HEK293 (cell line): ENCODE results near the gene ACTRT1.

ENCODE experiments used
- CTCF ChIA-PET: fragments of 350-600 bp; formaldehyde crosslinking; extraction: SDS; loops from one replicate; lab custom pipeline; 2021; ENCODE audit warnings: antibody characterized with exemption; lab: Yijun Ruan, JAX
- POLR2A ChIA-PET: fragments of 300-600 bp; formaldehyde crosslinking; extraction: SDS; loops from one replicate; lab custom pipeline; 2020; ENCODE audit warnings: antibody characterized with exemption, inconsistent platforms; lab: Yijun Ruan, JAX
- H3K27ac ChIP-seq: fragments of 200-500 bp; sonication (Bioruptor generic); 2 replicates; pipeline ENCODE4 v1.5.1; 2014; ENCODE audit warnings: low read depth, low read length, control low read depth, inconsistent platforms; ENCODE audit errors: extremely low read depth
- H3K36me3 ChIP-seq, 2 experiments: fragments of 200-500 bp in 1 of 2; sonication (Bioruptor generic) in 1 of 2; 1 replicate in 1 of 2; 2 replicates in 1 of 2; pipeline ENCODE4 v1.5.1; 2014 to 2017; ENCODE audit warnings: inconsistent platforms in 2 of 2, low read length in 2 of 2; ENCODE audit not compliant: control insufficient read depth in 2 of 2, insufficient read depth in 1 of 2
- H3K4me1 ChIP-seq: fragments of 200-500 bp; sonication (Bioruptor generic); 2 replicates; pipeline ENCODE4 v1.5.1; 2014; ENCODE audit warnings: mild to moderate bottlenecking, low read length, inconsistent platforms; ENCODE audit not compliant: control insufficient read depth, insufficient read depth
- H3K4me3 ChIP-seq: 2 replicates; pipeline ENCODE4 v1.5.1; 2011; ENCODE audit warnings: low read depth, mild to moderate bottlenecking, control low read depth, low read length, moderate library complexity
- H3K9me3 ChIP-seq: fragments of 200-500 bp; sonication (Bioruptor generic); 2 replicates; pipeline ENCODE4 v1.5.1; 2014; ENCODE audit warnings: low read depth, low read length, inconsistent platforms; ENCODE audit not compliant: control insufficient read depth, insufficient read depth
- GLI4 ChIP-seq: fragments of 450-650 bp; formaldehyde crosslinking; IDR thresholded peaks from 2 replicates; pipeline ENCODE4 v1.5.1; 2016; ENCODE audit warnings: missing biosample characterization, missing genetic modification characterization
- GLIS1 ChIP-seq: fragments of 450-650 bp; formaldehyde crosslinking; IDR thresholded peaks from 2 replicates; pipeline ENCODE4 v1.5.1; 2016; ENCODE audit warnings: missing biosample characterization, missing genetic modification characterization
- KLF16 ChIP-seq: fragments of 450-650 bp; formaldehyde crosslinking; IDR thresholded peaks from 2 replicates; pipeline ENCODE4 v1.5.1; 2017; ENCODE audit warnings: missing biosample characterization, missing genetic modification characterization
- KLF7 ChIP-seq: fragments of 450-650 bp; formaldehyde crosslinking; IDR thresholded peaks from 2 replicates; pipeline ENCODE4 v1.5.1; 2016; ENCODE audit warnings: missing biosample characterization, missing genetic modification characterization, borderline replicate concordance
- KLF8 ChIP-seq: fragments of 450-650 bp; formaldehyde crosslinking; IDR thresholded peaks from 2 replicates; pipeline ENCODE4 v1.5.1; 2016; ENCODE audit warnings: missing biosample characterization, missing genetic modification characterization
- MEIS1 ChIP-seq: sonication (generic); formaldehyde crosslinking; IDR thresholded peaks from 2 replicates; pipeline ENCODE4 v1.8.1; 2022; ENCODE audit warnings: missing genetic modification reagents, mild to moderate bottlenecking, borderline replicate concordance
- RBAK ChIP-seq: fragments of 450-650 bp; formaldehyde crosslinking; IDR thresholded peaks from 2 replicates; pipeline ENCODE4 v1.5.1; 2016; ENCODE audit warnings: missing biosample characterization, missing genetic modification characterization
- WT1 ChIP-seq: fragments of 450-650 bp; formaldehyde crosslinking; IDR thresholded peaks from 2 replicates; pipeline ENCODE4 v1.5.1; 2016; ENCODE audit warnings: missing biosample characterization, missing genetic modification characterization
- ZBTB44 ChIP-seq: fragments of 450-650 bp; IDR thresholded peaks from 2 replicates; pipeline ENCODE4 v1.5.1; 2018; ENCODE audit warnings: missing biosample characterization, mild to moderate bottlenecking, missing genetic modification characterization
- ZFP37 ChIP-seq: fragments of 450-650 bp; formaldehyde crosslinking; IDR thresholded peaks from 2 replicates; pipeline ENCODE4 v1.5.1; 2016; ENCODE audit warnings: missing biosample characterization, missing genetic modification characterization
- ZFP41 ChIP-seq: fragments of 450-650 bp; formaldehyde crosslinking; IDR thresholded peaks from 2 replicates; pipeline ENCODE4 v1.5.1; 2016; ENCODE audit warnings: missing biosample characterization, missing genetic modification characterization, borderline replicate concordance
- ZNF112 ChIP-seq: fragments of 450-650 bp; formaldehyde crosslinking; IDR thresholded peaks from 2 replicates; pipeline ENCODE4 v1.5.0; 2017; ENCODE audit warnings: missing biosample characterization, missing genetic modification characterization
- ZNF132 ChIP-seq: fragments of 450-650 bp; formaldehyde crosslinking; IDR thresholded peaks from 2 replicates; pipeline ENCODE4 v1.5.1; 2017; ENCODE audit warnings: missing biosample characterization, missing genetic modification characterization, borderline replicate concordance
- ZNF140 ChIP-seq: fragments of 450-650 bp; formaldehyde crosslinking; IDR thresholded peaks from 2 replicates; pipeline ENCODE4 v1.5.1; 2016; ENCODE audit warnings: missing biosample characterization, missing genetic modification characterization
- ZNF19 ChIP-seq: fragments of 450-650 bp; formaldehyde crosslinking; IDR thresholded peaks from 2 replicates; pipeline ENCODE4; 2016; ENCODE audit warnings: missing biosample characterization, missing genetic modification characterization, low read depth
- ZNF202 ChIP-seq: fragments of 450-650 bp; formaldehyde crosslinking; IDR thresholded peaks from 2 replicates; pipeline ENCODE4 v1.5.1; 2016; ENCODE audit warnings: missing biosample characterization, missing genetic modification characterization, borderline replicate concordance
- ZNF223 ChIP-seq: fragments of 450-650 bp; formaldehyde crosslinking; IDR thresholded peaks from 2 replicates; pipeline ENCODE4 v1.5.1; 2016; ENCODE audit warnings: missing biosample characterization, missing genetic modification characterization
- ZNF26 ChIP-seq: fragments of 450-650 bp; formaldehyde crosslinking; IDR thresholded peaks from 2 replicates; pipeline ENCODE4 v1.5.1; 2016; ENCODE audit warnings: missing biosample characterization, missing genetic modification characterization
- ZNF433 ChIP-seq: fragments of 450-650 bp; formaldehyde crosslinking; IDR thresholded peaks from 2 replicates; pipeline ENCODE4 v1.5.1; 2016; ENCODE audit warnings: missing biosample characterization, missing genetic modification characterization, low read depth
- ZNF510 ChIP-seq: fragments of 450-650 bp; formaldehyde crosslinking; IDR thresholded peaks from 2 replicates; pipeline ENCODE4 v1.5.1; 2018; ENCODE audit warnings: mild to moderate bottlenecking, missing genetic modification characterization, missing biosample characterization; ENCODE audit not compliant: insufficient replicate concordance
- ZNF530 ChIP-seq: fragments of 450-650 bp; formaldehyde crosslinking; IDR thresholded peaks from 2 replicates; pipeline ENCODE4 v1.5.1; 2016; ENCODE audit warnings: low read depth, missing biosample characterization, missing genetic modification characterization
- ZNF555 ChIP-seq: fragments of 450-650 bp; formaldehyde crosslinking; conservative IDR thresholded peaks from 2 replicates; pipeline ENCODE4 v1.5.1; 2017; ENCODE audit warnings: missing biosample characterization, mild to moderate bottlenecking, missing genetic modification characterization, inconsistent platforms
- ZNF558 ChIP-seq: fragments of 450-650 bp; formaldehyde crosslinking; IDR thresholded peaks from 2 replicates; pipeline ENCODE4 v1.5.1; 2016; ENCODE audit warnings: missing biosample characterization, missing genetic modification characterization
- ZNF560 ChIP-seq: fragments of 450-650 bp; formaldehyde crosslinking; IDR thresholded peaks from 2 replicates; pipeline ENCODE4 v1.5.1; 2017; ENCODE audit warnings: missing biosample characterization, missing genetic modification characterization, borderline replicate concordance
- ZNF621 ChIP-seq: fragments of 450-650 bp; formaldehyde crosslinking; IDR thresholded peaks from 2 replicates; pipeline ENCODE4 v1.5.1; 2017; ENCODE audit warnings: missing biosample characterization, missing genetic modification characterization
- ZNF837 ChIP-seq: fragments of 450-650 bp; formaldehyde crosslinking; IDR thresholded peaks from 2 replicates; pipeline ENCODE4 v1.5.1; 2016; ENCODE audit warnings: missing biosample characterization, missing genetic modification characterization
- ZSCAN30 ChIP-seq: fragments of 450-650 bp; IDR thresholded peaks from 2 replicates; pipeline ENCODE4 v1.5.1; 2018; ENCODE audit warnings: missing biosample characterization, mild to moderate bottlenecking, missing genetic modification characterization, moderate library complexity
- TF ChIP-seq, protein P1 (sequence below): fragments of 450-650 bp; formaldehyde crosslinking; IDR thresholded peaks from 2 replicates; pipeline ENCODE4 v1.5.1; 2016; ENCODE audit warnings: missing biosample characterization, missing genetic modification characterization
- TF ChIP-seq, protein P2 (sequence below): fragments of 450-650 bp; formaldehyde crosslinking; IDR thresholded peaks from 2 replicates; pipeline ENCODE4 v1.5.1; 2016; ENCODE audit warnings: missing biosample characterization, missing genetic modification characterization

The ACTRT1 gene

DNA sequence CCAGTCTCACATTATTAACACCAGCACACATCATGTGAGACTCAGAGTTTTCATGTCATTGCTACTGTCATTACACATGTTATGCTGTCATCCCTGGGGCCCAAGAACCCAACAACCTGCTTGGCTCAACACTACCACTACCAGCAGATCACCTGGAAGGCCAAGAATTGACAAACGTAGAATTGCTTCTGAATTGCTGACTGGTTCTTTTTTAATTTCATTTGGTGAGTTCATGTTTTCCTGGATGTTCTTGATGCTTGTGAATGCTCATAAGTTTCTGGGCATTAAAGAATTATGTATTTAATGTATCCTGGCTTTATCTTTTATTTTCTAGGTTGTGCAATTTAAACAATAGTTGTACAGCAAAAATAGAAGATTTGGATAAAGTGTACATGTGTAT, 40.2 kb downstream of the ACTRT1 start:
- Histone ChIP-seq H3K4me3 (no peak overlapping the region), H3K9me3 (no peaks in the 10 kb centered on the region), H3K4me1 (no peaks in the 10 kb centered on the region), H3K36me3 (no peaks in the 10 kb centered on the region)
- CTCF ChIA-PET, result no interaction called here
- POLR2A ChIA-PET, result no interaction called here
- no peak for TF ChIP-seq WT1 (tag by site-specific recombination)
- TF ChIP-seq ZNF433 (tag by site-specific recombination), result no peak
- no peak for TF ChIP-seq GLI4 (tag by site-specific recombination)
- no peak for TF ChIP-seq ZBTB44 (tag by site-specific recombination)
- no peak for TF ChIP-seq MEIS1 (CRISPR knock-in tag)
- TF ChIP-seq ZNF555 (tag by site-specific recombination), result no peak
- TF ChIP-seq ZNF510 (tag by site-specific recombination), result no peak
- TF ChIP-seq KLF8, result no peak
- no peak for TF ChIP-seq ZNF530 (tag by site-specific recombination)
- TF ChIP-seq ZNF558 (tag by site-specific recombination), result no peak
- no peak for TF ChIP-seq ZNF202 (tag by site-specific recombination)
- no peak for TF ChIP-seq ZNF19 (tag by site-specific recombination)
- TF ChIP-seq ZSCAN30, result no peak
- TF ChIP-seq, all 188 proteins: peak for 0
- H3K27ac ChIP-seq, result no peak overlapping the region

DNA sequence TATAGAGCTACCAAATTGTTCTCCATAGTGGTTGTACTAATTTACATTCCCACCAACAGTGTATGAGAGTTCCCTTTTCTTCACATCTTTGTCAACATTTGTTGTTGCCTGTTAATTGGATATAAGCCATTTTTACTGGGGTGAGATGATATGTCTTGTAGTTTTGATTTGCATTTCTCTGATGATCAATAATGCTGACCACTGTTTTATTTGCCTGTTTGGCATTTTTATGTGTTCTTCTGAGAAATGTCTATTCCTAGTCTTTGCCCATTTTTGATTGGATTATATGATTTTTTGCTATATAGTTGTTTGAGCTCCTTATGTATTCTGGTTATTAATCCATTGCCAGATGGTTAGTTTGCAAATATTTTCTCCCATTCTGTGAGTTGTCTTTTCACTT, 44.3 kb downstream of the ACTRT1 start:
- ChIA-PET CTCF (interaction anchor here (0.6 kb wide), 1 partner anchor 34 kb away, joined by 3 read pairs; no protein-coding TSS in a partner anchor), POLR2A (no interaction called here)
- H3K4me3 ChIP-seq, result no peak overlapping the region
- H3K36me3 ChIP-seq, result no peaks in the 10 kb centered on the region
- H3K4me1 ChIP-seq, result no peaks in the 10 kb centered on the region
- H3K27ac ChIP-seq, result no peak overlapping the region
- H3K9me3 ChIP-seq, result no peaks in the 10 kb centered on the region
- TF ChIP-seq ZNF140, result no peak
- TF ChIP-seq GLIS1 (tag by site-specific recombination), result no peak
- TF ChIP-seq ZNF621 (tag by site-specific recombination), result no peak
- no peak for TF ChIP-seq GLI4 (tag by site-specific recombination)
- no peak for TF ChIP-seq RBAK (tag by site-specific recombination)
- TF ChIP-seq, protein P1, sequence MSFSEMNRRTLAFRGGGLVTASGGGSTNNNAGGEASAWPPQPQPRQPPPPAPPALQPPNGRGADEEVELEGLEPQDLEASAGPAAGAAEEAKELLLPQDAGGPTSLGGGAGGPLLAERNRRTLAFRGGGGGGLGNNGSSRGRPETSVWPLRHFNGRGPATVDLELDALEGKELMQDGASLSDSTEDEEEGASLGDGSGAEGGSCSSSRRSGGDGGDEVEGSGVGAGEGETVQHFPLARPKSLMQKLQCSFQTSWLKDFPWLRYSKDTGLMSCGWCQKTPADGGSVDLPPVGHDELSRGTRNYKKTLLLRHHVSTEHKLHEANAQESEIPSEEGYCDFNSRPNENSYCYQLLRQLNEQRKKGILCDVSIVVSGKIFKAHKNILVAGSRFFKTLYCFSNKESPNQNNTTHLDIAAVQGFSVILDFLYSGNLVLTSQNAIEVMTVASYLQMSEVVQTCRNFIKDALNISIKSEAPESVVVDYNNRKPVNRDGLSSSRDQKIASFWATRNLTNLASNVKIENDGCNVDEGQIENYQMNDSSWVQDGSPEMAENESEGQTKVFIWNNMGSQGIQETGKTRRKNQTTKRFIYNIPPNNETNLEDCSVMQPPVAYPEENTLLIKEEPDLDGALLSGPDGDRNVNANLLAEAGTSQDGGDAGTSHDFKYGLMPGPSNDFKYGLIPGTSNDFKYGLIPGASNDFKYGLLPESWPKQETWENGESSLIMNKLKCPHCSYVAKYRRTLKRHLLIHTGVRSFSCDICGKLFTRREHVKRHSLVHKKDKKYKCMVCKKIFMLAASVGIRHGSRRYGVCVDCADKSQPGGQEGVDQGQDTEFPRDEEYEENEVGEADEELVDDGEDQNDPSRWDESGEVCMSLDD (tag by site-specific recombination), result no peak
- TF ChIP-seq ZFP41 (tag by site-specific recombination), result no peak
- no peak for TF ChIP-seq ZNF132
- TF ChIP-seq KLF16 (tag by site-specific recombination), result no peak
- TF ChIP-seq ZNF837 (tag by site-specific recombination), result no peak
- no peak for TF ChIP-seq ZNF26
- TF ChIP-seq ZNF560 (tag by site-specific recombination), result no peak
- no peak for TF ChIP-seq KLF7 (tag by site-specific recombination)
- no peak for TF ChIP-seq ZNF112 (tag by site-specific recombination)
- TF ChIP-seq ZFP37 (tag by site-specific recombination), result no peak
- TF ChIP-seq ZNF223 (tag by site-specific recombination), result no peak
- TF ChIP-seq, protein P2, sequence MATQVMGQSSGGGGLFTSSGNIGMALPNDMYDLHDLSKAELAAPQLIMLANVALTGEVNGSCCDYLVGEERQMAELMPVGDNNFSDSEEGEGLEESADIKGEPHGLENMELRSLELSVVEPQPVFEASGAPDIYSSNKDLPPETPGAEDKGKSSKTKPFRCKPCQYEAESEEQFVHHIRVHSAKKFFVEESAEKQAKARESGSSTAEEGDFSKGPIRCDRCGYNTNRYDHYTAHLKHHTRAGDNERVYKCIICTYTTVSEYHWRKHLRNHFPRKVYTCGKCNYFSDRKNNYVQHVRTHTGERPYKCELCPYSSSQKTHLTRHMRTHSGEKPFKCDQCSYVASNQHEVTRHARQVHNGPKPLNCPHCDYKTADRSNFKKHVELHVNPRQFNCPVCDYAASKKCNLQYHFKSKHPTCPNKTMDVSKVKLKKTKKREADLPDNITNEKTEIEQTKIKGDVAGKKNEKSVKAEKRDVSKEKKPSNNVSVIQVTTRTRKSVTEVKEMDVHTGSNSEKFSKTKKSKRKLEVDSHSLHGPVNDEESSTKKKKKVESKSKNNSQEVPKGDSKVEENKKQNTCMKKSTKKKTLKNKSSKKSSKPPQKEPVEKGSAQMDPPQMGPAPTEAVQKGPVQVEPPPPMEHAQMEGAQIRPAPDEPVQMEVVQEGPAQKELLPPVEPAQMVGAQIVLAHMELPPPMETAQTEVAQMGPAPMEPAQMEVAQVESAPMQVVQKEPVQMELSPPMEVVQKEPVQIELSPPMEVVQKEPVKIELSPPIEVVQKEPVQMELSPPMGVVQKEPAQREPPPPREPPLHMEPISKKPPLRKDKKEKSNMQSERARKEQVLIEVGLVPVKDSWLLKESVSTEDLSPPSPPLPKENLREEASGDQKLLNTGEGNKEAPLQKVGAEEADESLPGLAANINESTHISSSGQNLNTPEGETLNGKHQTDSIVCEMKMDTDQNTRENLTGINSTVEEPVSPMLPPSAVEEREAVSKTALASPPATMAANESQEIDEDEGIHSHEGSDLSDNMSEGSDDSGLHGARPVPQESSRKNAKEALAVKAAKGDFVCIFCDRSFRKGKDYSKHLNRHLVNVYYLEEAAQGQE (tag by site-specific recombination), result no peak
